Measurements from ENCODE around the gene MMP7. TPM values are rescaled to one million over a fixed set of nuclear protein-coding genes. Genes with fewer than 3 reads are reported as not detected.
A peak's percentile ranks its signal among the peaks of the same experiment; 100 is the strongest.

MMP7 gene
- polyA plus RNA-seq, 3 donors, result 21.8 to 31.4 (median 25.7) TPM

- no peak for DNase-seq (ENCODE audit: low read depth in 3 of 3, low spot score in 2 of 3)
These were observed 33.5 kb downstream of the MMP7 start for GRCh38 chr11:102497061-102497460.

- peak; percentile 52 to 69 (median 53) for DNase-seq (ENCODE audit: low read depth in 3 of 3, low spot score in 2 of 3)
These were observed 35.1 kb downstream of the MMP7 start for GRCh38 chr11:102495161-102496042.

GRCh38 chr11:102494216-102494615 lies 36.3 kb downstream of the MMP7 start:
- DNase-seq (ENCODE audit: low read depth in 3 of 3, low spot score in 2 of 3), result no peak

GRCh38 chr11:102493524-102493923 lies 37.0 kb downstream of the MMP7 start:
- DNase-seq (ENCODE audit: low read depth in 3 of 3, low spot score in 2 of 3), result no peak

GRCh38 chr11:102491969-102492368 lies 38.6 kb downstream of the MMP7 start:
- DNase-seq (ENCODE audit: low read depth in 3 of 3, low spot score in 2 of 3), result no peak

- DNase-seq (ENCODE audit: low read depth in 3 of 3, low spot score in 2 of 3), result no peak
These were observed 41.1 kb downstream of the MMP7 start for GRCh38 chr11:102489186-102490145.

GRCh38 chr11:102488208-102488607 lies 42.3 kb downstream of the MMP7 start:
- no peak for DNase-seq (ENCODE audit: low read depth in 3 of 3, low spot score in 2 of 3)

- DNase-seq (ENCODE audit: low read depth in 3 of 3, low spot score in 2 of 3), result no peak
These were observed 43.3 kb downstream of the MMP7 start for GRCh38 chr11:102487214-102487613.

- no peak for DNase-seq (ENCODE audit: low read depth in 3 of 3, low spot score in 2 of 3)
These were observed 44.0 kb downstream of the MMP7 start for GRCh38 chr11:102486584-102486983.

GRCh38 chr11:102485095-102485722 lies 45.3 kb downstream of the MMP7 start:
- DNase-seq (ENCODE audit: low read depth in 3 of 3, low spot score in 2 of 3), result no peak

GRCh38 chr11:102482433-102482832 lies 48.1 kb downstream of the MMP7 start:
- DNase-seq (ENCODE audit: low read depth in 3 of 3, low spot score in 2 of 3), result no peak

GRCh38 chr11:102479733-102480132 lies 50.8 kb downstream of the MMP7 start:
- DNase-seq (ENCODE audit: low read depth in 3 of 3, low spot score in 2 of 3), result no peak

- no peak for DNase-seq (ENCODE audit: low read depth in 3 of 3, low spot score in 2 of 3)
These were observed 51.8 kb downstream of the MMP7 start for GRCh38 chr11:102478673-102479299.

GRCh38 chr11:102476812-102477211 lies 53.7 kb downstream of the MMP7 start:
- DNase-seq (ENCODE audit: low read depth in 3 of 3, low spot score in 2 of 3), result no peak

- no peak for DNase-seq (ENCODE audit: low read depth in 3 of 3, low spot score in 2 of 3)
These were observed 54.5 kb downstream of the MMP7 start for GRCh38 chr11:102476069-102476468.

- no peak for DNase-seq (ENCODE audit: low read depth in 3 of 3, low spot score in 2 of 3)
These were observed 57.0 kb downstream of the MMP7 start for GRCh38 chr11:102473543-102473942.

- DNase-seq (ENCODE audit: low read depth in 3 of 3, low spot score in 2 of 3), result no peak
These were observed 58.4 kb downstream of the MMP7 start for GRCh38 chr11:102472127-102472526.

GRCh38 chr11:102471474-102471873 lies 59.1 kb downstream of the MMP7 start:
- no peak for DNase-seq (ENCODE audit: low read depth in 3 of 3, low spot score in 2 of 3)
